Activated T-helper 1 cell treated with anti-CD3 and anti-CD28 coated beads, Interleukin-2, amount 50 U/mL, for 16 hours (primary cell): ENCODE results near the gene XPR1.
"Not testable (repeated sequence)": the region's sequence is repeated elsewhere in the genome, so short reads cannot be mapped to it uniquely, and the experiment has no call there.

Experiments
- DNase-seq, 2 donors: peaks; one replicate each; pipeline ENCODE4 v3.0.0-alpha.2; 2020; ENCODE audit warnings: low read depth in 1 of 2, low spot score in 1 of 2

Gene XPR1

GRCh38 chr1:180711260-180711659, 79.4 kb downstream of the XPR1 start:
- DNase-seq, result not testable (repeated sequence)

GRCh38 chr1:180720753-180721152, 88.9 kb downstream of the XPR1 start:
- DNase-seq, result no peak

- no peak for DNase-seq
These were observed 90.8 kb downstream of the XPR1 start for GRCh38 chr1:180722586-180722985.

GRCh38 chr1:180724055-180724454, 92.2 kb downstream of the XPR1 start:
- no peak for DNase-seq

- not testable (repeated sequence) for DNase-seq
These were observed 94.2 kb downstream of the XPR1 start for GRCh38 chr1:180726024-180726423.

- not testable (repeated sequence) for DNase-seq
These were observed 95.9 kb downstream of the XPR1 start for GRCh38 chr1:180727751-180728150.

GRCh38 chr1:180728472-180729106, 96.8 kb downstream of the XPR1 start:
- DNase-seq, result no peak

- no peak for DNase-seq
These were observed 99.3 kb downstream of the XPR1 start for GRCh38 chr1:180731131-180731530.

- DNase-seq, result no peak
These were observed 101.0 kb downstream of the XPR1 start for GRCh38 chr1:180732866-180733265.

- no peak for DNase-seq
These were observed 102.5 kb downstream of the XPR1 start for GRCh38 chr1:180734366-180734765.

- DNase-seq, result no peak
These were observed 110.8 kb downstream of the XPR1 start for GRCh38 chr1:180742663-180743062.

- DNase-seq, result no peak
These were observed 112.0 kb downstream of the XPR1 start for GRCh38 chr1:180743868-180744267.

GRCh38 chr1:180745098-180745497, 113.3 kb downstream of the XPR1 start:
- DNase-seq, result no peak

- DNase-seq, result no peak
These were observed 120.1 kb downstream of the XPR1 start for GRCh38 chr1:180751921-180752320.

- no peak for DNase-seq
These were observed 122.6 kb downstream of the XPR1 start for GRCh38 chr1:180754453-180754852.

- no peak for DNase-seq
These were observed 125.8 kb downstream of the XPR1 start for GRCh38 chr1:180757657-180758056.

- DNase-seq, result no peak
These were observed 131.0 kb downstream of the XPR1 start for GRCh38 chr1:180762796-180763195.

GRCh38 chr1:180765151-180765550, 133.3 kb downstream of the XPR1 start:
- DNase-seq, result no peak

GRCh38 chr1:180769889-180770288, 138.1 kb downstream of the XPR1 start:
- no peak for DNase-seq

- no peak for DNase-seq
These were observed 141.5 kb downstream of the XPR1 start for GRCh38 chr1:180773210-180773865.

GRCh38 chr1:180775801-180776200, 144.0 kb downstream of the XPR1 start:
- DNase-seq, result no peak

- DNase-seq, result no peak
These were observed 145.4 kb downstream of the XPR1 start for GRCh38 chr1:180777072-180777689.
